ENCODE measurements around the gene SREBF1. TPM values are rescaled to one million over a fixed set of nuclear protein-coding genes. Genes with fewer than 3 reads are reported as not detected.

SREBF1 gene
- total and polyA plus RNA-seq, 10 of the 15 experiments (the other 5 are each of a cell fraction or from before 2014, with no cell fraction given): 1.4 to 84.6 (median 20.4) TPM

GRCh38 chr17:17780922-17781590, 55.7 kb downstream of the SREBF1 start:
- ATAC-seq: no peak
- DNase-seq (ENCODE audit: low read depth, low spot score): no peak
- ChIA-PET SMC1A (ENCODE audit: uncharacterized antibody, unreplicated experiment) (no interaction called here), RAD21 (ENCODE audit: unreplicated experiment) (no interaction called here), POLR2A (no interaction called here), CTCF (interaction anchor here (0.6 kb wide), 1 partner anchor 100 kb away, joined by 3 read pairs; the partner anchor contains the start of gene RAI1)
- Histone ChIP-seq H3K9ac (ENCODE audit: control insufficient read depth, insufficient read depth, low read length) (no peak overlapping the region), H3K4me2 (ENCODE audit: control insufficient read depth, insufficient read depth) (no peak overlapping the region), H3K4me3 (no peak overlapping the region), H3K27me3 (replicated peaks in 1 of 2; ENCODE audit: control insufficient read depth in 2 of 2, insufficient read depth in 2 of 2, low read length in 1 of 2) (no peaks in the 10 kb centered on the region), H3K79me2 (ENCODE audit: control insufficient read depth, insufficient read depth, low read length) (no peaks in the 10 kb centered on the region), H3K9me3 (replicated peaks; ENCODE audit: control insufficient read depth, insufficient read depth, low read length) (no peaks in the 10 kb centered on the region), H2AFZ (ENCODE audit: control insufficient read depth, low read depth, low read length) (no peak overlapping the region), H3K4me1 (ENCODE audit: control insufficient read depth, insufficient read depth, low read length) (peaks cover 11% of the 10 kb centered on the region), H3K36me3 (ENCODE audit: control insufficient read depth in 2 of 2, insufficient read depth in 2 of 2, low read length in 1 of 2) (peaks cover 0 to 4% of the 10 kb centered on the region in 2 experiments; a peak in 2 of 4 replicates), H4K20me1 (ENCODE audit: control insufficient read depth, insufficient read depth) (no peaks in the 10 kb centered on the region; the same call in 1 of the 2 replicates), H3K27ac (ENCODE audit: control insufficient read depth, insufficient read depth) (no peak overlapping the region)
- no peak for TF ChIP-seq NFYB (IDR thresholded peaks at IDR 0.05; ENCODE audit: insufficient read depth, low read depth, low read length)
- no peak for TF ChIP-seq SREBF1 (IDR thresholded peaks at IDR 0.05; ENCODE audit: low read length)
- TF ChIP-seq ZBTB33 (IDR thresholded peaks at IDR 0.05): no peak
- no peak for TF ChIP-seq NR2C2 (IDR thresholded peaks at IDR 0.05; ENCODE audit: borderline replicate concordance, control insufficient read depth, insufficient read length, low read depth)
- no peak for TF ChIP-seq POLR2AphosphoS2 (IDR thresholded peaks at IDR 0.05; ENCODE audit: low read depth, low read length)
- no peak for TF ChIP-seq ESRRA (IDR thresholded peaks at IDR 0.05; ENCODE audit: low read length)
- TF ChIP-seq TARDBP (IDR thresholded peaks at IDR 0.05; ENCODE audit: borderline replicate concordance): no peak
- no peak for TF ChIP-seq RELA (IDR thresholded peaks at IDR 0.05; ENCODE audit: borderline replicate concordance, partially characterized antibody)
- no peak for TF ChIP-seq CHD2 (IDR thresholded peaks at IDR 0.05; ENCODE audit: borderline replicate concordance, low read depth, low read length)
- no peak for TF ChIP-seq RCOR1 (conservative IDR thresholded peaks at IDR 0.05; ENCODE audit: low read depth, low read length)
- no peak for TF ChIP-seq SUZ12 (IDR thresholded peaks at IDR 0.05; ENCODE audit: unreplicated experiment)
- TF ChIP-seq ZBED1 (IDR thresholded peaks at IDR 0.05; ENCODE audit: borderline replicate concordance): no peak
- TF ChIP-seq JUNB (IDR thresholded peaks at IDR 0.05): no peak
- 75% methylated on average over 10 of the region's 11 CpGs for WGBS (ENCODE audit: insufficient coverage, insufficient replicate concordance, low lambda C conversion rate, missing lambda C conversion rate)
- in situ Hi-C loops (cut with MboI): no loop called here
- BruUV-seq (replicated peaks): no TSS peak
- intact Hi-C loops (cut with micrococcal nuclease; ENCODE audit: unreplicated experiment): no loop called here
- FAIRE-seq: no peak

All from GM12878 (cell line).